Activated CD4-positive, alpha-beta T cell treated with anti-CD3 and anti-CD28 coated beads, Interleukin-10, Interleukin-2, amounts not matched to agents 100 ng/mL and 50 ng/mL, durations not matched to agents 16 hours and 8 hours (primary cell): ENCODE data around the gene RNF187.

Source experiments
- DNase-seq: peaks from one replicate; pipeline ENCODE4 v3.0.0-alpha.2; 2020

RNF187 gene

DNA sequence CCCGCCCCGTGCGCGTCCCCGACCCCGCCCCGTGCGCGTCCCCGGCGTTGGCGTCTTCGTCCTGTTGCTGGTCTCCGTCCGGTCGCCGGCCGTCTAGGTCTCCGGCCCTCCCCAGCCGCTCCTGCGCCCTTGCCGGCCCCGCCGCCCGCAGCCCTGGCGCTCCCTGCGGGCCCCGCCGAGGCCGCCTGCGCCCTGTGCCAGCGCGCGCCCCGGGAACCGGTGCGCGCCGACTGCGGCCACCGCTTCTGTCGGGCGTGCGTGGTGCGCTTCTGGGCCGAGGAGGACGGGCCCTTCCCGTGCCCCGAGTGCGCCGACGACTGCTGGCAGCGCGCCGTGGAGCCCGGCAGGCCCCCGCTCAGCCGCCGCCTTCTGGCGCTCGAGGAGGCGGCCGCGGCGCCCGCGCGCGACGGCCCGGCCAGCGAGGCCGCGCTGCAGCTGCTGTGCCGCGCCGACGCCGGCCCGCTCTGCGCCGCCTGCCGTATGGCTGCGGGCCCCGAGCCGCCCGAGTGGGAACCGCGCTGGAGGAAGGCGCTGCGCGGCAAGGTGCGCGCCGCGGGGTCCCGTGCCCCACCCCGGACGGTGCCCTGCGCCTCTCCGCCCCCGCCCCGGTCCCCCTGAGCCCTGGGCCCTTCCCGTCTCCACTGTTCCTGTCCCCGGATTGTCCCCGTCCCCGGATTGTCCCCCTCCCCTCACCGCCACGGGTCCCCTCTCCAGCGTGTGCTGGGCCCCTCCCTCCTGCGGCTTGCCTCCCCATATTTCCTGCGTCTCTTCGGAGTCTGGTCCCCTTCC is at the start of gene RNF187:
RNF187 (plus strand) TSS at position 47 of the 789 bp plus-strand sequence.
- peak; percentile 64 for DNase-seq

DNA sequence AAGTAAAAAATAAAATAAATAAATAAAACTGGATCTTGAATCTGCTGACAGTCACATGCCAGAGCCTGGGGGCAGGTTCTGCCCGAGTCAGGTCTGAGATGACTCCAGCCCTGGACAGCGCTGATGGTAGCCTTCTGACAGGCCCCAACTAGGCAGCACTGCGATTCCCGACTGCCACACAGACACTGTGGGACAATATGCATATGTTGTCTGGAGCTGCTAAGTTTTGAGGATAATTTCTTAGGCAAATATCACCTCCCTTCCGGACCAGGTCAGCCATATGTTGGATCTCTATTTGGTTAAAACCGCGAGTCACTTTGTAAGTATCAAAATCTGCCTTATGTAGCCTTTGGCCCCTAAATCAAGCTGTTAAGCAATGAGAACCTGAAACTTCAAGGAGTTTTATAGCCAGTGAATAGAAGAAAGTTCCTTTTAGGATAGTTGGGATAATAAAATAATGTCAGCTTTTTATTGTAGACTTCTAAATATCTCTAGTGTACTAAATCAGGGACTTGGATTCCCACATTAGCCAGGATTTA is 49.7 kb upstream of the RNF187 start:
- no peak for DNase-seq

DNA sequence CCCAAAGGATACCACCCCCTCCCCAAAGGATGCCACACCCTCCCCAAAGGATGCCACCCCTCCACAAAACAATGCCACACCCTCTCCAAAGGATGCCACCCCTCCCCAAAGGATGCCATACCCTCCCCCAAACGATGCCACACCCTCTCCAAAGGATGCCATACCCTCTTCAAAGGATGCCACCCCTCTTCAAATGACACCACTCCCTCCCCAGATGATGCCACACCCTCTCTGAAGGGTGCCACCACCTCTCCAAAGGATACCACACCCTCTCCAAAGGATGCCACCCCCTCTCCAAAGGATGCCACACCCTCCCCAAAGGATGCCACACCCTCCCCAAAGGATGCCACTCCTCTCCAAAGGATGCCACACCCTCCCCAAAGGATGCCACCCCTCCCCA is 48.9 kb upstream of the RNF187 start:
- DNase-seq: no peak

DNA sequence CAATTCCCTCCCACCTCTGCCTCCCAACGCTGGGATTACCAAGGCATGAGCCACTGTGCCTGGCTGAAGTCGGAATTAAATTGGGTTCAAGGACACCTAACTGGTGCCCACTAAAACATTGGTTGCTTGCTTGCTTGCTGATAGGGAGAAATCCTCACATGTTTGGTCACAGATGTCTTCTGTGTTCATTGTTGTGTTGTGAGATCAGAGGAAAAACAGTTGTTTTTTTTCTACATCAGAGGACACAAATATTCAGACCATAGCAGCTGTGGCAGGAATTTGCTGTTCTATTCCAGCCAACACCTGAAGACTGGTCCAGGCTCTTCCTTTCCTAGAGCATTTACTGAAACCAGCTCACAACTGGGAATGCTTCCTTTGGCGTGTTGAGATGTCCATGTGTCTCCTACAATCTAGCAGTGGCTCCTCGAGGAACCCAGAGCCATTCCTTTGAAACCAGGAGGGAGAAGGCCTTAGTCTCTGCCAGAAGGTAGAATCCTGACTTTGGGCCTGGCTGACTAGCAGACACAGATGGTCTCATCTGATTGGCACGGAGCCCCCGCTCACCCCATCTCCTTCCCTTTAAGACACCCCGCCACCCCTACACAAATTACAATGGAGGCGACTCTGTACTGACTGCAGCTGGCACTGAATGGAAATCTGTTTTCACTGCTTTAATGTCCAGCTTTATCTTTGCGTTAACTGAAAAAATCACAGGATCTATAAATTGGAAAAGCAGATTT is 46.3 kb upstream of the RNF187 start:
- DNase-seq: no peak

DNA sequence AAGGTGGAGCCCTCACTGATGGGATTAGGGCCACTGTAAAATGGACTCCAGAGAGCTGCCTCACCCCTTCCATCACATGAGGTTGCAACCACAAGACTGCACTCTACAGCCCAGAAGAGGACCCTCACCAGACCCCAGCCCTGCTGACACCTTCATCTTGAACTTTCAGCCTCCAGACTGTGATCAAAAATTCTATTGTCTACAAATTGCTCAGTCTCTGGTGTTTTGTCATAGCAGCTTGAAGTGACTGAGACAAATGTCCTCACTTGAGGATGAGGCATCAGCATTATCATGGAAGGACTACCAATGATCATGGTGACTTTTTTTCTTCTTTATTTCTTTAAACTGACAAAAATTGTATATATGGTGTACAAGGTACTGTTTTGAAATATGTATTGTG is 43.8 kb upstream of the RNF187 start:
- DNase-seq: no peak

DNA sequence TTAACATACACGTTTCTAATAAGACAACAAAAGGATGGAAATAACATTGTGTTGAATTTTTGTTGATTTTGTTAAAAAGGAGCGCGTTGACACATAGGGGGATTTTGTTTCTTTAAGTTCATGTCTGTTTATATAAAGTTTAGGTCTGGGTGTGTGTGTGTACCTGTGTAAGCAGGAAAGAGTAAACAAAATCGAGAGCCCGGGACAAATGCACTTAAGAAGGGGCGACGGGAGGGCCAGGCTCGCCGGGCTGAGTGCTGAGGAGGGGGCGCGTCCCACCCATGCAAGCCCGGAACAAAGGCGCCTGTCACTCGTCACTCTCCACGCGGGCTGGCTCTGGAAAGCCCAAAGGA is 41.7 kb upstream of the RNF187 start:
- no peak for DNase-seq

DNA sequence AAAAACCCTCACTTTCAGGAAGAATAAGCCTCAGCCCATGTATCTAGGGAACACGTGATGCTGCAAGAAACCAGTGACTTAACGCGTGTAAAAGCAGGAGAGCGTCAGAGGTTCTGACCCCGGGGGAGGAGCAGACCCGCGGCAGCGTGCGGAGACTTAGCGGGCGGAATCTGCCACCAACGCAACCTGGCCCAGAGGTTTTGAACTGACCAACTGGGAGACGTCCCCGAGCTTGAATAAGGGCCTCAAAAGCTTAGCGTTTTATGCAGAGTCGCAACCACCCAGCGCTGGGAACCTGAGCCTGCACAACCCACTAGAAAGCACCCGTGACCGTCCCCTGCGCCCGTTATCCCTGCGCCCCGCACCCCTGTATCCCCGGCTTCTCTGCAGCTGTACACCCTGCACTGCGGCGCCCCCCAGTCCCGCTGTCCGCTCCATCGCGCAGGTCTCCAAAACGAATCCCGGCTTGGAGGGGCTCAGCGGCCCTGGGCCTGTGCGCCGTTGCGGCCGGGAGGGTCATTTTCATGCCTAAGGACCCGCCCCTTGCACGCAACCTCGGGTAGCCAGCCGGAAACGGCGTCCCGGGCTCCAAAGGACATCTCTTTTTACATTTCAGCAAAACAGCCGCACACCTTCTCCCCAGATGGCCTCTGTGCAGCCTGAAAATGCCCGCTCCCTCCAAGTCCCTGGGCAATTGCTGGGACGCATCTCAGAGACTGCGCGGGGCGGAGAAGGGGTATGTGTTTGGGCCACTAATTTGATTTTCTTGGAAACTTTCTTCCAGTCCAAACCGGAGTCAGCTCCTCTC is 41.1 kb upstream of the RNF187 start:
- peak; percentile 66 for DNase-seq

DNA sequence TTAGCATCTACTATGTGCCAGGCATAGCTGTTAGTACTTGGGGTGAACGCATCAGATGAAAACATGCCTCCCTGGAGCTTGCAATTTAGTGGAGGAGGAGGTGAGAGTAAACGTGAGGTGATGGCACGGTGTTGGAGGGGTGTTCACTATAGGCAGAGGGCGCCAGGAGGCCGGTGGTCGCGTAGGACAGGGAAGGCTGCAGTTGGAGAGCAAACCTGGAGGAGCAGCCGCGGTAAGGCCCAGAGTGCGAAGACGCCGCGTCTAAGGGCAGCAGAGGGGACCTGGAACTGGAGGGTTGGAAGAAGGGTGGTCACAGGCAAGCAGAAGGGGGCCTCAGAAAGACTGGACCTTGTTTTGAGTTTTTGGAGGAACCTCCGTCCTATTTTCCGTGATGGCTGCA is 40.3 kb upstream of the RNF187 start:
- no peak for DNase-seq

DNA sequence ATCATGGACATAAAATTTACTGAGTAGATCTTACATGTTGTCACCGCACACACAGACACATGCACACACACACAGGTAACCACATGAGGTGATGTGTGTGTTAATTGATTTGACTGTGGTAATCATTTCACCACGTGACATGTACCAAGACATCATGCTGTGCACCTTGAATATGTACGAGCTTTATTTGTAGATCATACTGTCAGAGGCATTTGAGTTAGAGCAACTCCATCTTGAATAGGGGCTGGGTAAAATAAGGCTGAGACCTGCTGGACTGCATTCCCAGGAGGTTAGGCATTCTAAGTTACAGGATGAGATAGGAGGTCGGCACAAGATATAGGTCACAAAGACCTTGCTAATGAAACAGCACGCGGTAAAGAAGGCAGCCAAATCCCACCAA is 38.8 kb upstream of the RNF187 start:
- DNase-seq: no peak

DNA sequence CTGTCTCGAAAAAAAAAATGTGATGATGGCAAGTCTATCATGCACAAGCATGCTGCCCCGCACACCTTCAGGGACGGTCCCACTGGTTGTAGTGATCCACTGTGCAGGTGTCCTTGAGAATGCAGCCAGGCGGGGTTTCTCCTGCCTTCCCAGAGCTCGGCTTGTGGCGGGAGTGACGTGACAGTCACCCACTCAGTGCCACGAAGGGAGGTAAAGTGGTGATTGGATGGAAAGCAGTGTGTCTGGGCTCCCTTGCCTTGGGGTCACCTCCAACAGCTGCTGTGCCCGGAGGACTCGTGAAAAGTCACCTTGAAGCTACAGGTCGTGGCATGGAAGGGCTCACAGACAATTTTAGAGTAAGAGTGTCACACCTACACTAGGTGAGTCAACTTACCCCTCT is 37.0 kb upstream of the RNF187 start:
- DNase-seq: no peak

DNA sequence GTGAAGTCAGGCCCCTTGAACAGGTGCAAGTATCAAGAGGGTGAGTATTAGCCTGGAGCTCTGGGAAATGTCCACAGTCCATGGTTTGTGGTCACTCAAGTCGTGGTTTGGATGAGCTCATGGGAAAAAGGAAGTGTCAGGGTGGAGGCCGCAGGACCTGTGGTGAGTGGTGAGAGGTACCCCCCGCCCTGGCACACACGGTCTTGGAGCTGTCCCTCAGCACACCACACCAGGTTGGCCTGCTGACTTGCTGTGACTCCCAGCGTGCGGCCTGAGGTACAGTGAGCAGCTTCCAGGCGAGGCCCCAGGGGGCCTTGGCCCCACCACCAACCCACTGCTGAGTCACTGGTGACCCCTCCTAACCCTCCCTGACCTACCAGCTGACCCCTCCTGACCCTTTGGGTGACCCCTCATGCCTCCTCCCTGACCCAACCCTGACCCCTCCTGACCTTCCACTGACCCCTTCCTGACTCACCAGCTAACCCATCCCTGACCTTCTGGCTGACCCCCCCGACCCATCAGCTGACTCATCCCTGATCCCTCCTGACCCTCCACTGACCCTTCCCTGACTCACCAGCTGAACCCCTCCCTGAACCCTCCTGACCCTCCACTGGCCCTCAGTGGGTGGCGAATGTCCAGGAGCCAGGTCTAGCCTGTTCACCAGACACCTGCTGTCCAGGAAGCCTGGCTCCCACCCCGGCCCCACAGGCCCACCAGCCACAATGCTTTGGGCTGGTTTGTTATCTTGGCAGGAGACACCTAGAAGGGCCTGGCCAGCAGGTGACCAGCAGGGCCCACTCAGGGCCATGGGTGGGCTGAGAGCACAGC is 34.8 kb upstream of the RNF187 start:
- DNase-seq: no peak

DNA sequence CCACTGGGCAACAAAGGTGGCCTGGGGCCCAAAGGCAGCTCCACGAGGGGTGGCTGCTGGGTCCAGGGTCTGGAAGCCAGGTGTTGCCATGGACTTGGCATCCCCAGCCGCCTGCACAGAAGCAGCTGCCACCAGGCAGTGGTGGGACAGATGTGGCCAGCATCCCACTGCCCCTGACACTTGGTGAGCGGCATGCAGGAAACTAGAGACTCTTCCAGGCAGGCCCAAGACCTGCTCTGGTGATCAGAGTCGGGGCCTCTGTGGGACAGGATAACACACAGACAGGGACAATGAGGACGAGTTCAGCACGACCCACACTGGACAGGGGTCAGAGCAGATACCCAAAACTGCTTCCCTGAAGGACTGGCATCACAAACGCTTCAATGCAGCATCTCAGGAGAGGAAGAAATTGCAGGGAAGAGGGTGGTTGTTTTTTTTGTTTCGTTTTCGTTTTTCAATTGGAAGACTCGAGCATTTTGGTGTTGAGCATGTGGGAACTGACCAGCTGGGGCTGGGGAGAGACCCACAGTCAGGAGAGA is 34.1 kb upstream of the RNF187 start:
- no peak for DNase-seq

DNA sequence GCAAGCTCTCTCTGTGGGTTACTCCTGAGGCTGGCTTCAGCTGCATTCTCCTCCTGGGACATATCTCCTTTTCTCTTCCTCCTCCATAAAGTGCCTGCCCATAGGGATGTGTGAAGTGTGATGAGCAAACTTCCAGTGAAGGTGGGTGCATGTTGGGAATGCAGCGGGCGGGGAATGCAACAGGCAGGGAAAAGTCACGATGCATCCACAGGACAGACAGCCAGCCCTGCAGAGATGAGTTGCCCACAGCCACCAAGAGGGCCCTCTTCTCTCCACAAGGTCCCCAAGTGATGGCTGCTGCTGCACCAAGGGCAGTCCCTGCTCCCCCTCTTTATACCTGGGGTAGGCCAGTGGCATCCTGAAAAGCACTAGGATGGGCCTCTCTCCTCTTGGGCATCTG is 33.6 kb upstream of the RNF187 start:
- DNase-seq: no peak

DNA sequence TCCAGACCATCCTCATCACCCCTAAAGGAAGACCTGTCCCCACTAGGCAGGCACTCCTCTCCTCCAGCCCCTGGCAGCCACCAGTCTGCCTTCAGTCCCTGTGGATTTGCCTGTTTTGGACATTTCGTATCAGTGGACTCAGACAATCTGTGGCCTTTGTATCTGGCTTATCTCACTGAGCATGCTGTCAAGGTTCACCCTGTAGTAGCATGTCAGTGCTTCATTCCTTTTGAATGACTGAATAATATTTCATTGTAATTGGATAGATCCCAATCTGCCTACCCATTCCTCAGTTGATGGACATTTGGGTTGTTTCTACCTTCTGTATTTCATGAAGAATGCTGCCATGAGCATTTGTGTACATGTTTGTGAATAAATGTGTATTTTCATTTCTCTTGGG is 32.9 kb upstream of the RNF187 start:
- no peak for DNase-seq

DNA sequence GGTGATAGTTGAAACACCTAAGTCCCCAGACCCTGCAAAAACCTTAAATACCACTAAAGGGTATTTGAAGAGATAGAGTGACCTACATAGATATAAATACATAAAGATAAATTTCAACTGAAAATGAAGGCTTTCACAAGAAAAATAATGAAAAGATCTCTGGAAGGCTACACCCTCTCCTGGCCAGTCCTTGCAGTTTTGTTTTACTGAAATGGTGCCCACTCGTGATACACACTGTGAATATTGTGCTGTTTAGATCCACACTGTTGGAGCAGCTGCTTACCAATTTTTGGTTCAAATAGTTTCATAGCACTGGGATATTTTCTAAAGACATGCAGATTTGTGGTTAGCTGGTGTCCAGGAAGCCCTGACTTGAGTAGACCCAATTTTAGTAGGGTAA is 31.5 kb upstream of the RNF187 start:
- peak; percentile 24 for DNase-seq

DNA sequence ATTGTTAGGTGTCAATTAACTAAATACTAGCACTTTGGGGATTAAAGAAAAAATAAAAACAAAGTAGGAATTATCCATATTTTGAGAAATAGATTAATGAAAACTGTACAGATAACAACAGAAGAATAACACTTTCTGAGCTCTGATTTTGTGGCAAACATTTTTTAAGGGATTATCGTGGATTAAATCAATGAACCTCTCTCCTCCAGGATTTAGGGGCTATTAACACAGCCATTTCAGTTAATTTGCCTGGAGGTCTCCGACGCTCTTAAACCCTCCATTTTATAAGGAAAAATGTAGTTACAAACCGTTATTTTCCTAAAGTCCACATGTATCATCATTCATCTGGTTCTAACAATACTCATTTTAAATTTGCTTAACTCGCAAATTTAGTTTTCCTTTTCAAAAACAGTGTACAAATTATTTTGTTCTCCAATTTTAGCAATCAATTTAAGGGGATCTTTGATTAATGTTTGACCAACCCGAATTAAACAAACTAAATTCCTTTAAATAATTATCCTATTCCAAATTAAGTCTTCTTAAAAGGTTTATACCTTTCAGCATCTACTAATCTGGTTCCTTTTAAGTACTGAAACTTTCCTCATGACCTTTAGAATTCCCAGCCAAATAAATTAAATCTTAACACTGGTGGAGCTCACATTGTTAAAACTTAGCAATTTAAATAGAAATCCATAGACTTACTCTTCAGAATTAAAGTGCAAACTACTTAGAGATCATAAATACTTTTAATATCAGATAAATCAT is 30.7 kb upstream of the RNF187 start:
- DNase-seq: no peak

DNA sequence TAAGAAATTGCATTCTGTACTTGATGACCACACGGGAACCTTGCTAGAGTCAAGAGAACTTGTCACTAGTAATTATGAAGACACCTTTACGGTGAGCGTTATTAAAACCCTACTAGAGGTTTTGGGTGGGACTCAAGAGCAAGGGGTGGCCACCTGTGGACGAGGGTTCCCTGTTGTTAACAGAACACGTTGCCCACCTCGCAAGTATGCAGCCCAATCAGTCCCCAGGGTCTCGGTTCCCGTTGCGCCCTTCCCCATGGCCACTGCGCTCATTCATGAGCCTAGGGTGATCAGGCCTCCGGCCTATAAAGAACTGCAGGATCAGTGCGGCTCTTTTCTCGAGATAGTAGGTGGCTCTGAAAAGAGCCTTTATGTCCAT is 30.2 kb upstream of the RNF187 start:
- no peak for DNase-seq

DNA sequence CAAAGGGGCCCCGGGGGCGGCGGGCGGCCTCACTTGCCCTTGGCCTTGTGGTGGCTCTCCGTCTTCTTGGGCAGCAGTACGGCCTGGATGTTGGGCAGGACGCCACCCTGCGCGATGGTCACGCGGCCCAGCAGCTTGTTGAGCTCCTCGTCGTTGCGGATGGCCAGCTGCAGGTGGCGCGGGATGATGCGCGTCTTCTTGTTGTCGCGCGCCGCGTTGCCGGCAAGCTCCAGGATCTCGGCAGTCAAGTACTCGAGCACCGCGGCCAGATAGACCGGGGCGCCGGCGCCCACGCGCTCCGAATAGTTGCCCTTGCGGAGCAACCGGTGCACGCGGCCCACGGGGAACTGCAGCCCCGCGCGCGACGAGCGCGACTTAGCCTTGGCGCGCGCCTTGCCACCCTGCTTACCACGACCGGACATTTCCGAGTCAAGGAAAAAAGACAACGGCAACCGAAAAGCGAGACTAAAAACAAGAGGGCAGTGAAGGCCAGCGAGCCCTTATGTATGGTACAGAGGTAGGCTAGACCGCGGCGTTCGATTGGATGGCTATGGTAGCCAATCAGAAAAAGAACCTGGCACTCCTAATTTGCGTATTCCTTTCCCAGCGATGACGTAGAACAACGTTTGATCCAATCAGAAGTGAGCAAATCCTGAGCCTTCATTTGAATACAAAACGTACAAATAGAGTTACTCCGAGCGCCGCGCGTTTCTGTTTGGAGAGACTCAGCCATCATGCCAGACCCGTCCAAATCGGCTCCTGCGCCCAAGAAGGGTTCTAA is 29.6 kb upstream of the RNF187 start:
- DNase-seq: peak; percentile 98

DNA sequence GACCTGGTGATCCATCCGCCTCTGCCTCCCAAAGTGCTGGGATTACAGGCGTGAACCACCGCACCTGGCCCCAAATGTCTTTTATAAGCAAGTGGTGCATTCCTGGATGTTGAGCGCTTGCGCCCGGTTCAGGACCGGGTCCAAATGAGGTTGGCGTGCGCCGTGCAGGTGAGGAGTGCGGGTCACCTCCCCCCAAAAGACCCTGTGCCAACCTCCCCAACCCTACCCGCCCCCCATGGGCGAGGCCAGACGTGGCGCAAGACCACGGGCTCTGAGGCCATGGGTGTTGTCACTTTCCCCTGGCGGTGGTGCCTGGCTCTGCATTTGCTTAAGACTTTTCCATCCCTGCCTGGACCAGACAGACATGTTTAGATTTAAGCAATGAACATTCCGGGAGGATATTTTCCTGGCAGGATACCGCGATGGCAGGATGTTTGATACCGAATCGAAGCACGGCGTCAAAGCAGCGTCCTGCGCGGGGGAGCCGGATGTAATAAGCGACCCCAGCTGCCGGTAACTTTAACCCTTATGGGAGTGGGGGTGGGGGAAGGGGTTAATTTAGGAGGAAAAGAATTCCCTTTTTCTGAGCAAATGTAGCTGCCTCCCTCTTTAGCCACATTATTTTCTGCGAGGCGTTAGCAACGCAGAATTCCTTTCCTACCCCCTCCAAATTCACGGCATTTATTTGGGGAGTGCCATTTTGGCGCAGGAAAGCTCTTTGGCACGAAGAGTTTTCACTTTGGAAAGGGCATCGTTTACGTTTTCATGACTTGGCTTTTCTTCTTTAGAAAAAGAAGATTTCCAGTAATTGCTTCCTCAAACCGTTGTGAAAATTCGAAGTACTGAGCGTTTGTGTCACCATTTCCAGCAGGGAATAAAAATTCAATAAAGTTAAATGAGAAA is 27.8 kb upstream of the RNF187 start:
- DNase-seq: peak; percentile 88

DNA sequence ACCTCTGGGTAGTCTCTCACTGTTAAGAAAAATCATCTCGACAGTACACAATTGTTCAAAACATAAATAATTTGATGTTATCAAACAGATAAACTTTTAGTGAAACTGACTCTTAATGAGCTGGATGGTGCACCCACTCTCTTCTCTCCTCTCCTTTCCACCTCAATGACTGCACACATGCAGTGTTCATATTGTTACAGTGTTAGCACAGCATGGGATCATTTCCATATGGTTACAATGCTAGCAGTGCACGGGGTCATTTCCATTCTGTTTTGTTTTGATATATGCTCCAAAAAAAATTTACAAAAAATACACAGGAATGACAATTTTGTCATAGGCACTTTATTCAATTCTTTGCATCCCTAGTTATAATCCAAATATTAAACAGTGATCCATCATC is 26.4 kb upstream of the RNF187 start:
- no peak for DNase-seq
